Stimulated activated naive CD4-positive, alpha-beta T cell (primary cell): Measurements from ENCODE around the gene CYP2A7.
A peak's percentile ranks its signal among the peaks of the same experiment; 100 is the strongest.
"Not testable (repeated sequence)": the region's sequence is repeated elsewhere in the genome, so short reads cannot be mapped to it uniquely, and the experiment has no call there.

ENCODE experiments used
- DNase-seq, 6 experiments: peaks; one replicate each; lab custom pipeline; 2025; lab: John Stamatoyannopoulos, UW

Gene CYP2A7

DNA sequence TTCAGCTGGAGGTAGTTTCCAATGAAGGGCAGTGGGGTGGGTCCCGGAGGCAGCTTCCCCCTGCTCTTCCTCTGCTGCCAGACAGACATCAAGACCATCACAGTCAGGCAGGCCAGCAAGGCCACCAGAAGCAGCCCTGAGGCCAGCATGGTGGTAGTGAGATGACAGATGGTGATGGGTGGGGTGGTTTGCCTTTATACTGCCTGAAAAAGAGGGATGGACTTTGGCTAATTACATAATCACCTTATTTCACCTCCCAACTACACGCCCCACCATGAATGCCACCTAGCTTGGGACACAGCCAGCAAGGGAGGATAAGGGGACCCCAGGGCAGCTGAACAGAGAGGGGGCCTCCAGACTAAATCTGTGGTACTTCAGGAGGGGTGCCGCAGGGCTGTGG is at the start of gene CYP2A7:
CYP2A7 (minus strand) TSS at position 170 of the 400 bp plus-strand sequence; CDS start at position 149, 21 bp downstream.
- DNase-seq, result not testable (repeated sequence)

DNA sequence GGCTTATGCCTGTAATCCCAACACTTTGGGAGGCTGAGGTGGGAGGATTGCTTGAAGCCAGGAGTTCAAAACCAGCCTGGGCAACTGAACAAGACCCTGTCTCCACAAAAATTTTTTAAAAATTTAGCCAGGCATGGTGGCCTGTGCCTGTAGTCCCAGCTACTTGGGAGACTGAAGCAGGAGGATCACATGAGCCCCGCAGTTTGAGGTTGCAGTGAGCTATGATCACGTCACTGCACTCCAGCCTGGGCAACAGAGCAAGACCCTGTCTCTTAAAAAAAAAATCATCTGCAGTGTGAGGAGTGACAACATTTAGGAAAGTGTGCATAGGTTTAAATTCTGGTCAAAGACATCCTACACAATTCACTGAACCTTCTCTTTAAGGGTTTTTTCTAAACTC is 48.8 kb upstream of the CYP2A7 start:
- not testable (repeated sequence) for DNase-seq

DNA sequence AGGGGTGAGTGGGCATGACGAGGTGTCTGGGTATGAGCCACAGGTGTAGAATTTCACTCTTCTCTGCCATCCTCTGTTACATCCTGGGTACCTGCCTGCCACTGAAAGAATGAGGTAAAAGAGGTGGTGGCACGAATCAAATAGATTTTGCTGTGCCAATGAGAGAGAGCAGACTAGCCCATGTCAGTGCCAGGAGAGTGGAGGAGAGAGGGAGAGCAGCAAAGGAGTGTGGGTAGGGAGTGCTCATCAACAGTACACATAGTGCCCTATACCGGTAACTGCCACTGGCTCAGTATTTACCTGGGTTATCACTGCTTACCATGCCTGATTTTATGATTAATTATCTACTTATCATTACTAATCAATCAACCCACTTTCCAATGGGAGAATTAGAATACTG is 47.9 kb upstream of the CYP2A7 start:
- DNase-seq, result not testable (repeated sequence)

DNA sequence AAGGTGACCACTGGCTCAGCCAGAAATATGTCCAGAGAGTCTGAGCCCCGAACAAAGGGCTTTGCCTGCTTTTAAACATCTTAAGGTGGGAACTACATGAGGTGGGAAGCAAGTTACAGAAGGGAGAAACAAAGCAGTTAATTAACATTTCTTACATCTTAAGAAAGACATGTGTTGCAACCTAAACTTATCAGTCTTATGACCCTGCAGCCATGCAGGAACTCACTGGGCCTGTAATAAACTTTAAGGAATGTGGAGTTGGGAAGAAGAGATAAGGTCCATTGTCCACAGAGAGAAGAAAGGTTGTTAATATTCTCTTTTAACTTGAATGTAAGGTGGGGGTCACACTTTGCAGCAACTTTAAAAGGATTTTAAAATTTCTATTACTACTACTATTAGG is 46.8 kb upstream of the CYP2A7 start:
- DNase-seq, result no peak

DNA sequence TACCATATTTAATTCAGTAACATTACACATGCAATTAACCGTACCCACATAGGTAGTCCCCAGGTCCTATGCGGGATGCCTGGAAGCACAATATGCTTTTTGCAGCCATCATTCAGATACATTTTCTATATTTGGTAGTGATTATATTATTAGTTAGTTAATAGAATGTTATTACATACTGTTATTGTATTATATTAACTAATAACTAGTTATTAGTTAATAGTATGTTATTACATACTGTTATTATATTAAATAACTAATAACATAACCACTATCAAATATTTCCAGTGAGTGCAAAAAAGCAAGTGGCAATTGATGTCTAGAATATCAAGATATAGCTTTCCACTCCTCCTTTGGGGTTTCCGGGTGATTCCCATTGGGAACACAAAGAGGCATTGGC is 45.5 kb upstream of the CYP2A7 start:
- DNase-seq, result no peak

DNA sequence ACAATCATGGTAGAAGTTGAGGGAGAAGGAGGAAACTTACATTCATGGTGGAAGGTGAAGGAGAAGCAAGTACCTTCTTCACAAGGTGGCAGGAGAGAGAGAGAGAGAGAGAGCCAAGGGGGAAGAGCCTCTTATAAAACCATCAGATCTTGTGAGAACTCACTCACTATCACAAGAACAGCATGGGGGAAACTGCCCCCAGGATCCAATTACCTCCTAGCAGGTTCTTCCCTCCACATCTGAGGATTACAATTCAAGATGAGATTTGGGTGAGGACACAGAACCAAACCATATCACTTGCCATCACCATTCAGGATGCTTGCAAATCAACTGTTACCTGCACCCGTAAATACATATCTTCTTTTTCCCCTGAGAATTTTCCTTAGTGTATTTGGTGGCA is 44.2 kb upstream of the CYP2A7 start:
- DNase-seq, result not testable (repeated sequence)

GRCh38 chr19:40923934-40924391 is 41.9 kb upstream of the CYP2A7 start:
- DNase-seq, result no peak

GRCh38 chr19:40922237-40923160 is 40.5 kb upstream of the CYP2A7 start:
- not testable (repeated sequence) for DNase-seq

- no peak for DNase-seq
These were observed 39.2 kb upstream of the CYP2A7 start for GRCh38 chr19:40921005-40921897.

DNA sequence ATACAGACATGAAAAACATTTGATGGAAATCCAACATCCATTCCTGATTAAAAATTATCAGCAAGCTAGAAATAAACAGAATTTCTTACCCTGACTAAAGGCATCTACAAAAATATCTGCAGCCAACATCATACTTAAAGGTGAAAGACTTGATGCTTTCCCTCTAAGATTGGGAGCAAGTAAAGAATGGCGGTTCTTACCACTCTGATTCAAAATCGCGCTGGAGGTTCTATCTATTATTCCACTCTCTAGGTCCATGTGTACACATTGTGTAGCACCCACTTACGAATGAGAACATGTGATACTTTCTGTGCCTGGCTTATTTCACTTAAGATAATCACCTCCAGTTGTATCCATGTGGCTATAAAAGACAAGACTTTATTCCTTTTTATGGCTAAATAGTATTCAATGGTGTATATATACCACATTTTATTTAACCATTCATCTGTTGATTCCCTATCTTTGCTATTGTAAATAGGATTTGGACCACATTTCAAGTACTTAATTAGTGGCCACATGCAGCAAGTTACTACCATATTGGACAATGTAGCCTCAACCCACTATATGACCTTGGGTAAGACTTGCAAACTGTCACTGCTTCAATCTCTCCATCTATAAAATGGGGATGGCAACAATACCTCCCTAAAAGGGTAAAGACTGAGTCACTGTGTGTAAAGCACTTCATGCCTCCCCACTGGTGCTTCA is 38.4 kb upstream of the CYP2A7 start:
- no peak for DNase-seq

GRCh38 chr19:40919530-40920299 is 37.7 kb upstream of the CYP2A7 start:
- not testable (repeated sequence) for DNase-seq

DNA sequence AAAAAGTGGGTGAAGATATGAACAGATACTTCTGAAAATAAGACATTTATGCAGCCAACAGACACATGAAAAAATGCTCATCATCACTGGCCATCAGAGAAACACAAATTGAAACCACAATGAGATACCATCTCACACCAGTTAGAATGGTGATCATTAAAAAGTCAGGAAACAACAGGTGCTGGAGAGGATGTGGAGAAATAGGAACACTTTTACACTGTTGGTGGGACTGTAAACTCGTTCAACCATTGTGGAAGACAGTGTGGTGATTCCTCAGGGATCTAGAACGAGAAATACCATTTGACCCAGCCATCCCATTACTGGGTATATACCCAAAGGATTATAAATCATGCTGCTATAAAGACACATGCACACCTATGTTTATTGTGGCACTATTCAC is 36.3 kb upstream of the CYP2A7 start:
- DNase-seq, result not testable (repeated sequence)

GRCh38 chr19:40908976-40909375 is 26.9 kb upstream of the CYP2A7 start:
- peak in 2 of 6 experiments; percentile 26 to 33 for DNase-seq

DNA sequence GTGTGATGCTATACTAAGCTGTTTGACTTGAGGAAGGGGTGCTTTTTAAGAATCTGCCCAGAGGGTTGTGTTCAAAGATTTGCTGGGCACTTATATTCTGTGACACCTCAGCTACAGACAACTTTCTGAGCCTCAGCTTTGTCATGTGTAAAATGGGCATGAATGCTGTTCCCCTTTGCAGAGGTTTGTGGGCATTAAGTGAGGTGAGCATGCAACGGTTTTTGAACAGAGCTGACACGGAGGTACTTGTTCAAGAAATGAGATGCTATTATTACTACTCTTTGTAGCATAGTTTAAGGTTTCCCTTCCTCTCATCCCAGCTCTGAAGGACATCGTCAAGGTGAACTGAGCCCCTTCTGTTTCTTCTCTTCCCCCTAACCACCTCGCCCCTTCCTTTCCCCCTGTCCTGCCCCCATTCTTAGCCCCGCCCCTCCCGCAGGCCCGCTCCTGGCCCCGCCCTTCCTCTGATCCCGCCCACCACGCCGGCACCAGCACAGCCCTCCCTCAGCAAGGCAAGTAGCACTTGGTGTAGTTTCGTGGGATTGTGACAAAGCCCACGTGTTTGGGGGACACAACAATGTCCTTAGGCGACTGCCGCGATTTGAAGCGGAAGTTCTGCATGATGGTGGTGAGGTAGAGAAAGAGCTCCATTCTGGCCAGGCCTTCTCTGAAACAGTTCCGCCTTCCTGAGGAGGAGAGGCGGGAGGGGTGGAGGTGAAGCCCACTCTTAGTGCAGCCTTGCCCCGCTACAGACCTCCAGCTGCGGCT is 26.1 kb upstream of the CYP2A7 start:
- peak; percentile 17 to 59 (median 44) for DNase-seq

GRCh38 chr19:40906512-40906911 is 24.5 kb upstream of the CYP2A7 start:
- no peak for DNase-seq

GRCh38 chr19:40904673-40905156 is 22.7 kb upstream of the CYP2A7 start:
- not testable (repeated sequence) for DNase-seq

- not testable (repeated sequence) for DNase-seq
These were observed 20.1 kb upstream of the CYP2A7 start for GRCh38 chr19:40901975-40902750.

GRCh38 chr19:40900521-40900920 is 18.5 kb upstream of the CYP2A7 start:
- DNase-seq, result not testable (repeated sequence)

- DNase-seq, result peak in 2 of 6 experiments; percentile 11 to 14
These were observed 17.9 kb upstream of the CYP2A7 start for GRCh38 chr19:40899964-40900363.
